Stimulated activated CD4-positive, alpha-beta T cell treated with anti-CD3 and anti-CD28 coated beads, Interleukin-4, amount 100 ng/mL, for 48 hours (primary cell): ENCODE data around the gene DELE1.
A peak's percentile ranks its signal among the peaks of the same experiment; 100 is the strongest.
"Not testable (repeated sequence)": the region's sequence is repeated elsewhere in the genome, so short reads cannot be mapped to it uniquely, and the experiment has no call there.

Experiments
- DNase-seq, 2 donors: peaks; one replicate each; pipeline ENCODE4 v3.0.0-alpha.2; 2020; ENCODE audit warnings: low read depth in 2 of 2

The DELE1 gene

DNA sequence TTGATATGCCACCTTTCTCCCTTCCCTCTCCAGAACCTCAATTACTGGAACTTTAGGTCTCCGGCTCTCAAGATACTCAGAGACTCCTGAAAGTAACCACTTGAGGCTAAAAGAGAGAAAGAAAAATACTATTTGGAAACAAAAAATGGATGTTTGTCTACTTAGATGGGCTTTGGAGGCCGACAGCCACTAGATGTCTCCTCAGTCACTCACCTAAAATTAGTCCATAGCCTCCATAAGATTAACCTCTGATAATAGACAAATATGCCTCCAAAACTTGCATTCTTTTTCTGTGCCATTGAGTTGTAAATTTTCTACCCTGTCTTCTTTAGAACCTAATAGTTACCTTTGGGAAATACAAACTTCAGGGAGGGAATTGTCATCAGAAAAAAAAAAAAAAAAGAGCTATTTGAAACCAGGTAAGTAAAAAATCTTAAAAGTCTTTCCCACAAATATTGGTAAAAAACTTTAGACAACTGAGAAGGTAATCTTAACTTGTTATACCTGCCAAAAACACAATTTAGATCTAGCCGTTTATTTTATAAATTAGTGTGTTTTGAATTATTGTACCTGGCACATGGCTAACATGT is 34.3 kb upstream of the DELE1 start:
- DNase-seq = no peak

GRCh38 chr5:141890429-141890828 is 33.2 kb upstream of the DELE1 start:
- DNase-seq = not testable (repeated sequence)

GRCh38 chr5:141897425-141897824 is 26.2 kb upstream of the DELE1 start:
- DNase-seq = no peak

DNA sequence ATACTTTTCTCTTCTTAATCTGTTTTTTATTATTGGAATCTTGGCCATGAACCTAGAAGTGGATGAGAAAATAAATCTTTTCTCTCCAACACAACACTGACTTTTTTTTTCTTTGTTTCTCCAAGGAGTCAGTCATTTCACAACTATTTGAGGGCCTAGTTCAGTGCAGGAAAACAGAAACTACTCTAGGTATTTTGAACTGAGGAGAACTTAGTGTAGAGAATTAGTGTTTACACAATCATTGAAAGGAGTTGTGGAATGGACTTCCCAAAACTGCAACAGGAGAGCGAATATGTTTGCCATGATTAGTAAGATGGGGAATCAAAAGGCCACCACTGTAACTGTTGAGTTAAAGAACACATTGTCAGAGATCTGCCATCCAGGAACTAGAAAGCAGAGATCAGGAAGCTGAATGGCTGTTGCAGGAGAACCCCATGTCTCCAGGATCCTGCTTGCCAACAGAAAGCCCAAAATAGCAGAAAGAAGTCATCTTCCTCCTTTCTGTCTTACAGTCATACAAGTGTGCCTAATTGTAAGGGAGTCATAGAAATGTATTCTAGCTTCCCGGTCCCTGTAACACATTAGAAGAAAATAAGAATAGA is 25.1 kb upstream of the DELE1 start:
- DNase-seq = no peak

DNA sequence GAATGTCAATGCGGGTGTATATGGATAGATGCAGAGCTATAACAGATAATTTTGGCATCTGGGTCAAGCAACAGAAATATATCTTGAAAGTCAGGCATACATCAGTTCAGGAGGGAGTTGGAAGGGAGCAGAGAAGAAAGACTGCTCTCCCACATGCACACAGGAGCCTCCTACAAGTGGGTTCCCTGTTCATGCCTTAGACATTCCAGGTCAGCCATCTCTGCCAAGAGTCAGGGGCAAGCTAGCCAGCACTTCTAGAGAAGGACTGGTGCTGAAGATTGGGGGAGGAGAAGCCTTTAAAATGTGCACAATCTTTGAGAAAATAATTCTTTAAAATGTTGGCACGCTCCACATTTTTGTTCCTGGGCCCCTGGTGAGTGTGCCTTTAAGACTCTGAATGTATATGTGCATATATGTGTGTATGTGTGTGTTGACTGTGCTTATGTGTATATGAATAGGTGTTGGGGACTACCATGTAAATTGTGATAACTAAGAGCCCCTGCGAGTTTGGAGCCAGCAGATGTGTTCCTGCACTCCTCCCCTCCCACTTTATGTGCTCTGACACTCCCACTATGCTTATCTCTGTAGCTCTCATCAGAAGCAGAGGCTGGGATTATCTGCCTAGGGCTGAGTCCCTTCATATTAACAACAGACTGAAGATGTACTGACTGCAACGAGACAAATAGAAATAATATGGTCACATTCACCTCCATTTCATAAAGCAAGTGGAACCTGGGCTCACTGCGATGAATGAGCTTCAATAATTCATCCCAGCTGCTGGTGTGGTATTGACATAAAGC is 21.5 kb upstream of the DELE1 start:
- no peak for DNase-seq

GRCh38 chr5:141903261-141903660 is 20.4 kb upstream of the DELE1 start:
- DNase-seq = no peak

- no peak for DNase-seq
Observed at GRCh38 chr5:141904551-141904950, 19.1 kb upstream of the DELE1 start.

GRCh38 chr5:141906517-141906916 is 17.2 kb upstream of the DELE1 start:
- no peak for DNase-seq

DNA sequence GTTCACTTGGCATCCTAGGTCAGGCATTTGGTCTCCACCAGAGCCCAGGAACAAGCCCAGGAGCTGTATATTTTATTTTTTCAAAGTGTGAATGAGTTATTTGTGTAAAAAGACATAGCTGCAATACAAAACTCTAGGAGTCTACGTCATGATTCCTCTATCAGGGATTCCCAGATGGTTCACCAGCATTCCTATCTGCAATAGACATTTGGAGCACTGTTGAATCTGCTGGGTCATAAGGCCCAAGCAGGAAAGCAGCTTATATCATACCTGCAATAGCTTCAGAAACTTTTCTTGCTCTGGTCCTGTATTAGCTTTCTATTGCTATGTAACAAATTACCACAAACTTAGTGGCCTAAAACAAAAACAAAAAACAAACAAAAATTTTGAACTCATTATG is 16.7 kb upstream of the DELE1 start:
- no peak for DNase-seq

- no peak for DNase-seq
Observed at GRCh38 chr5:141908796-141909195, 14.9 kb upstream of the DELE1 start.

GRCh38 chr5:141909212-141909611 is 14.5 kb upstream of the DELE1 start:
- DNase-seq = no peak

DNA sequence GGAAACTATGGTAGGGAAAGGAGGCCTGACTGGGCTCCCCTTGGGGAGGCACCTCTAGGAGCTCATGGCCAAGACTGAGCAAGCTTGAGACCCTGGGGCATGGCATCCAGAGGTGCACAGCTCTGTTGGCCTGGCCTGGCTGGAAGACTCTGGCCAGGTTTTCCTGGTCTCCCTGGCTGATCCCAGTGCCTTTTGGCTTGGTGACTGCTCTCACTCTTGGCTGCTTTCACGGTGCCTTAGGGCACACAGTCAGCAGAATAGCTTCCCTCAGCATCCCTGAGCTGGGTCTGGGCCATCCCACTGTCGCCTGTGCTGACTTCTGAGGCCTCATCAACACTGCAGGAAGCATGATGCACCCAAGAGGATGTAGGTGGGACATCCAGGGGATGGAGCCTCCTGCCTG is 13.4 kb upstream of the DELE1 start:
- no peak for DNase-seq

DNA sequence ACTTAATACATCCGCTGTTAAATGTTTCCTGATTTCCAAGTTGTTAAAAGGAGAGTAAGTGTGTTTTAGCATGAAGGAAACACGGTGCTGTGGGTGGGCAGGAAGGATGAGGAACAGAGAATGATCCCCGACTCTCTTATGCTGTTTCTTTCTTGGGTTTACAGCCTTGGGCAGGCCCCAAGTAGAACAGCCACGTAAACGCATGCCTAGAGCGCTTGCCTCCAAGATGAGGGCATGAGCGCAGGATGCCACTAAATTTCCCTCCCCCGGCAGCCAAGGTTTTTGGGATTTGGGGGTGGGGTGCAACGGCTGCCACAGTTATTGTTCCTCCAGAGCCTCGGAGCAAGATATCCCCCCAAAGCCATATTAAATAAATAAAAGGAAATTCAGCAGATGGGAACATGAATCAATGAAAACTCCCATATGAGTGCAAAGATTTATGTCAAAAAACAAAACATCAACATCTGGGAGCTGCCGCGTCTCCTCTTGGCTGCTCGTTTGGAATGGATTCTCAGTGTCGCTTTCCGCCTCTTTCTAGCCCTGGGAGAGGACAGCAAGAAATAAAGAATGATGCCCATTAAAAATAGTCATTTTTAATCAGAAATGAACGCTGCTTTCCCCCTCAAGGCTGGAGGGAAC is 10.0 kb upstream of the DELE1 start:
- no peak for DNase-seq

DNA sequence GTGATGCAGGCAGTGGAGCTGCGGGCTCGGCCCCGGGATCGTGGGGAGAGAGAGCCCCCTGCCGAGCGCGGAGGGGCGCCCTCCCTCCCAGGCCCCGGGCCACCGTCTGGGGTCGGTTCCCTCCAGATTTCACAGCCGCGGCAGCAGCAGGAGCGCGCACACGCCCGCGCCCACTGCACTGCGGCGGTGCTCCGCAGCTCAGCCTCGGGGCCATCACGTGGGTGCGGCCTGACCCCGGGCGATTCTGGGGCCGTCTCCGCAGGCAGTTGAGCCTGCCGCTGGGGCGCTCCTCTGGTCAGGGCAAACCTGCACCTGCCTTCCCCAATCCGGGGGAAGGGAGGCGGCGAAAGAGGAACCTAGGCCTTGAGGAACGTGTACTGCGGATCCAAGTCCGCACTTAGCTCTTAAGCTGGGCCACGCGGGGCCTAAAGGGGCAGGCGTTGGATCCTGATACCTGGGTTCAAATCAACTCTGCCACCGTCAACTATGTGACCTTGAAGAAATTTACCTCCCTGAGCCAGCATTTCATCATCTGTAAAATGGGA is 9.4 kb upstream of the DELE1 start:
- peak; percentile 4 to 5 for DNase-seq

DNA sequence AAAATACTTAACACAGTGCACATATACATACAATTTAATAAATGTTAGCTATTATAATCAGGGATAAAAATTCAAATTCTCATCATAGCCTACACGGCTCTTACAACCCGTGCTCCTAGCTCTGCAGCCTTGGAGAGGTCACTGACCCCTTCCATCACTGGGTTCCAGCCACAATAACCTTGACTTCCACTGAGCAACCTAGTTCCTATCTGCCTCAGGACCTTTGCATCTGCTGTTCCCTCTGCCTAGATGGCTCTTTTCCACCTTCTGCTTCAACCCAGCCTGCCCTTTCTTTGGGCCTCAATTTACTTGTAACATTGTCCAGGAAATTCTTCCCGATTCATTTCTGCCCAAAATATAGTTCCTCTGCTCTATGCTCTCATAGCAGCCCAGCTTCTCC is 8.9 kb upstream of the DELE1 start:
- no peak for DNase-seq

DNA sequence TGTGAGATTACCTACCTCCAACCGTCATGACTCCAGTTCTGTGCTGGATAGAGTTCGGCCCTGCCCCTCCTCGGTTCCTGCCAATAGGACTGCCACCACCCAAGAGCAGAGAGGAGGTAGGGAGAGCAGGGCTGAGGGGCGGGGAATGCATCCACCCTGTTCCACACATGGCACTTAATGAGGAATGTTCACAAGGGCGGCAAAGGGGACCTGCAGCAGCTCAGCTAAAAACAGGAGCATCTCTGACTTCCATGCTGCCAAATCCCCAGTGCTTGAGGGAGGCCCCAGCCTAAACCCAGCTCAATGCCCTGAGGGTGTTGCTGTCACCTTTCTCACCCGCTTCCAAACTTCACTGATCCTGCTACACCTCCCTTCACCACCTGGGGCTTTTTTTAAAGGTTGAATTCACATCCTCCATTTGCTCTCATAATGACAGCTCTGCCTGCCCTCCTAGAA is 7.8 kb upstream of the DELE1 start:
- DNase-seq = no peak

- no peak for DNase-seq
Observed at GRCh38 chr5:141916522-141916921, 7.1 kb upstream of the DELE1 start.

- DNase-seq = no peak
Observed at GRCh38 chr5:141917760-141918159, 5.9 kb upstream of the DELE1 start.

DNA sequence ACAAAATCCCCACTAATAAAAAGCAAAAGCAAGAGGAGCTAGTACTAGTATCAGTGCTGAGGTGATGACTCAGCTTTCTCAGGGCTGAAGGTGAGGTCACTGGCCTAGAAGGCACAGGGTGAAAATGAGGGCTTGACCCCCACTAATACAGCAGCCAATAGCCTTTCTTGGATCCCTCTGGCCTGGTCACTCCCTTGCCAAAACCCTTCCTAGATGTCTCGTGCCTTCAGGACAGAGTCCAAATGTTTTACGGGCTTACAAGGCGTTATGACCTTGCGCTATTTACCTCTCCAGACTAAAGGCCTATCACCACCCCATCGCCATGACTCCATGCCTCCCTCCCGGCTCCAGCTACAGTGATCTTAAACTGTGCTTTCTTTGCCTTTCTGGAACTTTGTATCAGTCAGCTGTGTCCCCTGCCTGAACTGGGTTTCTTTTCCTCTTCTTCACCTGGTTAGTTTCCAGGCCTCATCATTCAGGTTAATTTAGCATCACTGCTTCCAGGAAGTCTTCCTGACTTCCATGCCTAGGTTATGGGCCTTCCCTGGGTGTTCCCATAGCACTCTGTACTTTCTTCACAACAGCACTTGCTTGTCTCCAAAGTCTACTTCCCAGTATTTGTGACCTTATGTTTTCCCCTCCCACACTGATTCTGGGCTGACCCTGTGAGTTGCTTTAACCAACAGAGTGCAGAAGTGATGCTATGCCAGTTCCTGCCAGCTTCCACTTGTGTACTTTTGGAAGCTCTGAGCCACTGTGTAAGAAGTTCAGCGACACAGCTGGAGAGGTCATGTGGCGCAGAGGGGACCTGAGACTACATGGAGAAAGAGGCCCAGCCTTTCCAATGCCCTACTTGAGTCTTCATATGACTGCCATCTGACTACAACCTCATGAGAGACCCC is 4.2 kb upstream of the DELE1 start:
- no peak for DNase-seq

DNA sequence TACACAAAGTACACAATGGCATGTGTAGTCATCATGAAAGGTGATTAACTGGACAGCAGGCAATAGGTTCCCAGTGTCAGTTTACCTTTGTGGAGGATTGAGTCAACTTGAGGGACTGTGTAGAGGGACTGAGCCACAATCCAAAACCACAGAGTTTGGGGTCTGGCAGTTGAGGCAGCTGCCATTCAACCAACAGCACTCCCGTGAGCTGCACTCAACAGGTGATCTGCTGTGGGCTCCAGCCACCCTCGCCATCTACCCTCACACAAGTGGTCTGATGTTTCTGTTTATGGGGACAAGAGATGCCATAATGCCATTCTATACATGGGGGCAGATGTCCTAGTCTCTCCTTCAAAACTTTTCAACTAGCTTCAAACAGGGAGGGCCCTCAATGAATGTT is 2.9 kb upstream of the DELE1 start:
- no peak for DNase-seq

DNA sequence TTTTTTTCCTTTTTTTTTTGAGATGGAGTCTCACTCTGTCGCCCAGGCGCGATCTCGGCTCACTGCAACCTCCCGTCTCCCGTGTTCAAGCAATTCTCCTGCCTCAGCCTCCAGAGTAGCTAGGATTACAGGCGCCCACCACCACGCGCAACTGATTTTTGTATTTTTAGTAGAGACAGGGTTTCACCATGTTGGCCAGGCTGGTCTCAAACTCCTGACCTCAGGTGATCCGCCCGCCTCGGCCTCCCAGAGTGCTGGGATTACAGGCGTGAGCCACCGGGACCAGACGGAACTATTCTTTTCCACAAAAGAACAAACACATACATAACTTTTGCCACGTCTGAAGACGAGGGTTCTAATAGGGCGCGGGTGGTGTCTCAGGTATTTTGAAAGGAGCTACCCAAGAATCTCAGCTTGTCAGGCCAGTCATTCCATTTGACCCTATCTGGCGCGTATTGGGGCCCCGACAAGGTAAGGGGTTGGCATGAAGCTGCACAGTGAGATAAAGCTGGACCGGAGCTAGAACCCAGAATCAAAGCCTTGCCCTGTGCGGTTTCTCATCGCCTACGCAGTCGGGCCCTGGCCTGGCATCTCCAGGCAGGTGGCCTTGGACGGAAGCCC is 734 bp upstream of the DELE1 start:
- DNase-seq = peak in 1 of 2 donors; percentile 14
